Stimulated activated CD4-positive, alpha-beta T cell treated with anti-CD3 and anti-CD28 coated beads, TNF-alpha, amount 100 ng/mL, for 4 hours (primary cell): Measurements from ENCODE around the gene ACADS.
"Not testable (repeated sequence)": the region's sequence is repeated elsewhere in the genome, so short reads cannot be mapped to it uniquely, and the experiment has no call there.

Experiments
- DNase-seq, 3 experiments: peaks; one replicate each; pipeline ENCODE4 v3.0.0-alpha.2; 2020; ENCODE audit warnings: low read depth in 3 of 3

The ACADS gene

GRCh38 chr12:120726510-120726793, 826 bp downstream of the ACADS start:
- no peak for DNase-seq

- DNase-seq: no peak
Observed at GRCh38 chr12:120726961-120727360, 1.3 kb downstream of the ACADS start.

GRCh38 chr12:120732198-120732597, 6.6 kb downstream of the ACADS start:
- DNase-seq: not testable (repeated sequence)

- no peak for DNase-seq
Observed at GRCh38 chr12:120733574-120733973, 7.9 kb downstream of the ACADS start.

GRCh38 chr12:120734210-120734609, 8.6 kb downstream of the ACADS start:
- no peak for DNase-seq

- no peak for DNase-seq
Observed at GRCh38 chr12:120735181-120735580, 9.6 kb downstream of the ACADS start.

- no peak for DNase-seq
Observed at GRCh38 chr12:120736404-120737331, 11.0 kb downstream of the ACADS start.

- DNase-seq: no peak
Observed at GRCh38 chr12:120737557-120738251, 12.1 kb downstream of the ACADS start.

GRCh38 chr12:120738252-120739030, 12.8 kb downstream of the ACADS start:
- DNase-seq: no peak

GRCh38 chr12:120739031-120739762, 13.6 kb downstream of the ACADS start:
- no peak for DNase-seq

- DNase-seq: no peak
Observed at GRCh38 chr12:120739821-120740613, 14.4 kb downstream of the ACADS start.

GRCh38 chr12:120740871-120741270, 15.2 kb downstream of the ACADS start:
- no peak for DNase-seq

GRCh38 chr12:120741476-120742421, 16.1 kb downstream of the ACADS start:
- DNase-seq: no peak

- DNase-seq: no peak
Observed at GRCh38 chr12:120744922-120745493, 19.4 kb downstream of the ACADS start.

- DNase-seq: no peak
Observed at GRCh38 chr12:120748242-120748641, 22.6 kb downstream of the ACADS start.

- DNase-seq: no peak
Observed at GRCh38 chr12:120749256-120749655, 23.6 kb downstream of the ACADS start.

- no peak for DNase-seq
Observed at GRCh38 chr12:120750806-120751205, 25.2 kb downstream of the ACADS start.

GRCh38 chr12:120751389-120751788, 25.8 kb downstream of the ACADS start:
- no peak for DNase-seq

- no peak for DNase-seq
Observed at GRCh38 chr12:120754792-120755191, 29.2 kb downstream of the ACADS start.
